Bronchial epithelial cell (primary cell): ENCODE measurements around the gene TREX2. TPM values are rescaled to one million over a fixed set of nuclear protein-coding genes. Genes with fewer than 3 reads are reported as not detected.
A peak's percentile ranks its signal among the peaks of the same experiment; 100 is the strongest.

Source experiments
- DNase-seq: peaks from one replicate; pipeline ENCODE4 v3.0.0-alpha.2; 2010; ENCODE audit warnings: low read depth
- FAIRE-seq: peaks from 2 replicates; lab custom pipeline; 2011; peaks lifted over from hg19 to GRCh38; lab: Jason Lieb, UNC
- H3K27me3 ChIP-seq: 2 replicates; pipeline ENCODE4 v1.5.1; 2011; ENCODE audit warnings: low read length; ENCODE audit not compliant: control insufficient read depth, insufficient read depth
- H3K36me3 ChIP-seq: 2 replicates; pipeline ENCODE4 v1.5.1; 2011; ENCODE audit warnings: low read length; ENCODE audit not compliant: control insufficient read depth, insufficient read depth
- H3K4me3 ChIP-seq: 2 replicates; pipeline ENCODE4 v1.5.1; 2011; ENCODE audit warnings: mild to moderate bottlenecking, low read depth, low read length, control low read depth
- total RNA-seq: library from RNA; depleted of rRNA; stranded (reverse); fragments of >200 nt; gene quantifications from 2 replicates; pipeline ENCODE4 v1.2.1, GENCODE V29; 2014
- TF ChIP-seq, protein P1 (sequence below): IDR thresholded peaks from 2 replicates; pipeline ENCODE4 v1.5.1; 2011; ENCODE audit warnings: mild to moderate bottlenecking, moderate library complexity, low read length, control low read depth, inconsistent platforms; ENCODE audit not compliant: insufficient read depth, severe bottlenecking

The TREX2 gene
- total RNA-seq, 1 donor from 2014 or later = 5.5 TPM

DNA sequence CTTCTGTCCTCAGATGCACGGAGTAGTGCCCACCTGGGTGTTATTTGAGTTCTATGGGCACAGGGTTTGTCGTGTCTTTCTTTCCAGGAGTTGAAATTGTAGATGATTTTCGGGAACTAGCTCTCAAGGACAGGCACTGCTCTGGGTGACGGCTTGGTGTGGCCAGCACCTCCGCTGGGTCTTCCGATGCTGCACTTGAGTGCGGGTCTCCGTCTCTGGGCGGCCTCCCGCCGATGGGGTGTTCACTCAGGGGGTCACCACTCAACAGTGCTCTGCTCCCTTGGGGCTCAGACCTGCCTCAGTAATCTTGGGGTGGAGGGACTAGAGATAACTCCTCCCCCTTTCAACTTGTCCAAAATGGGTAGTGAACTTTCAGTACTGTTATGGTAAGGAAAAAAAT lies 32.1 kb downstream of the TREX2 start:
- Histone ChIP-seq H3K36me3 (no peaks in the 10 kb centered on the region), H3K4me3 (no peak overlapping the region), H3K27me3 (peaks cover 6% of the 10 kb centered on the region)
- DNase-seq = no peak
- no peak for FAIRE-seq
- TF ChIP-seq, protein P1, sequence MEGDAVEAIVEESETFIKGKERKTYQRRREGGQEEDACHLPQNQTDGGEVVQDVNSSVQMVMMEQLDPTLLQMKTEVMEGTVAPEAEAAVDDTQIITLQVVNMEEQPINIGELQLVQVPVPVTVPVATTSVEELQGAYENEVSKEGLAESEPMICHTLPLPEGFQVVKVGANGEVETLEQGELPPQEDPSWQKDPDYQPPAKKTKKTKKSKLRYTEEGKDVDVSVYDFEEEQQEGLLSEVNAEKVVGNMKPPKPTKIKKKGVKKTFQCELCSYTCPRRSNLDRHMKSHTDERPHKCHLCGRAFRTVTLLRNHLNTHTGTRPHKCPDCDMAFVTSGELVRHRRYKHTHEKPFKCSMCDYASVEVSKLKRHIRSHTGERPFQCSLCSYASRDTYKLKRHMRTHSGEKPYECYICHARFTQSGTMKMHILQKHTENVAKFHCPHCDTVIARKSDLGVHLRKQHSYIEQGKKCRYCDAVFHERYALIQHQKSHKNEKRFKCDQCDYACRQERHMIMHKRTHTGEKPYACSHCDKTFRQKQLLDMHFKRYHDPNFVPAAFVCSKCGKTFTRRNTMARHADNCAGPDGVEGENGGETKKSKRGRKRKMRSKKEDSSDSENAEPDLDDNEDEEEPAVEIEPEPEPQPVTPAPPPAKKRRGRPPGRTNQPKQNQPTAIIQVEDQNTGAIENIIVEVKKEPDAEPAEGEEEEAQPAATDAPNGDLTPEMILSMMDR = no peak

DNA sequence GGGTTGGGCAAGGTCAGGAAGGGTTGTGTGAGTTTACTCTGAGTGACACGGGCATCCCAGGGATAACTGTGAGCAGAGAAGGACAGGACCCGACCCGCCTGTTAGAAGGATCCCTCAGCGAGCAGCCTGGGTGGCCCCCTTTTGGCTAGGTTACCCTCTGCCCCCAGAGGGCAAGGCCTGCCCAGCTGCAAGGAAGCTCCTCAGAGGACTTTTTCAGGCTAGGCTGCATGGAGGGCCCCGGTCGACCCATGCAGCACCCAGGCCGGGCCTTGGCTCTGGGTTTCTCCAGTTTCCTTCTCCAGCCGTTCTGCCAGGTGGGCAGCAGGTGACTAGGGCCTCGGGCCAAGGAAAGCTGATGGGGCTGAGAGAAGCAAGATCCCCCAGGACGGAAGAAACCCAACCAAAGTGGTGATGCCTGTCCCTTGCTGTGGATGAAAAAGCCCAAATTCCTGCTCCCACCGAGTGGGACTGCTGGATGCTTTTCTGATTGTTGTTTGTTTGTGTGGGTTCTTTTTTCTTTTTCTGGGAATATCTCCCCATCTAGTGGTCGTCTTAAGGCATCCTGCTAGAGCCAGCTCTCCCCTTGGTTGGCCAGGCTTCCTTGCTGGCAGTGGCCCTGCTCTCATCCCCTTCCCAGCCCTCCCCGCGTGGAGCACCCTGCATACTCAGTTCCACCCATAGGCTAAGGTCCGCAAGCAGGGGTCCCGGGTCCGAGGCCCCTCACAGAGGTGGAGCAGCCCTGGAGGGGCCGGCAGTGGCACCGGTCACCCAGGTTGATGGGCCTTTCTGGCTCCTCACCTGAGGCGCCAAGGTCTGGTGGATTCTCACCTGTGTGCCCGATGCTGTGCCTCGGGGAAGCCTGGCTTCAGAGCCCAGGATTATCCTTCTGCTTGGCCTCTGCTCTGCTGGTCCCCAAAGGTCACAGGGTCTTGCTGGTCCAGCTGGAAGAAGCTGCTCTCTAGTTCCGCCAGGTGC lies 32.8 kb downstream of the TREX2 start:
- FAIRE-seq (no peak), DNase-seq (no peak)
- TF ChIP-seq, protein P1 = no peak
- no peak overlapping the region for H3K4me3 ChIP-seq
- H3K36me3 ChIP-seq = no peaks in the 10 kb centered on the region
- H3K27me3 ChIP-seq = peaks cover 6% of the 10 kb centered on the region

DNA sequence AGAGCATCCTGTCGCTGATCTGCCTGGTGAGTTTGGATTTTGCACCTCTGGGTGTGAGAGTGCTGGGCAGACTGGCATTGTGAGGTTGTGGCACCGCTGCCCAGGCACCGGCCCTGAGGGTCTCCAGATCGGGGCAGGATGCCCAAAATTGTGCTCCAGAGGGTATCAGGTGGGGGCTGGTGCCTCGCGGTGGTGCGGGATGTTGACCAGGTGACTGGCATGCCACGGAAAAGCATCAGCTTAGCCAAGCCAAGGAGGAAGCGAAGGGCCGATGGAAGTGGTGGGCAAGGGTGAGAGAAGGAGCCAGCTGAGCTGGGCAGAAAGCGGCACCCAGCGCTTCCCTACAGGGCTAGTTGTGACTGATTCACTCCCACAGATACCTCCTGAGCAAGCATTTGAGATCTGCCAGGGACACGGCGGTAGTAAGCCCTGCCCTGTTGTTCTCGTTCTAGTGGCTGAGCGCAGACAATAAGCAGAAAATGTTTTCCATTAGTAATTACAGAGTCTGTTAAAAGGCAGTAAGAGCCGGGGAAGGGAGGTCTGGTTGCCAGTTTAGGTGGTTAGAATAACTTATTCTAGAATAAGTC lies 33.8 kb downstream of the TREX2 start:
- no peak for FAIRE-seq
- peak; percentile 8 for DNase-seq
- Histone ChIP-seq H3K4me3 (peak overlapping the region; percentile 23), H3K27me3 (peaks cover 6% of the 10 kb centered on the region), H3K36me3 (no peaks in the 10 kb centered on the region)
- TF ChIP-seq, protein P1 = no peak

DNA sequence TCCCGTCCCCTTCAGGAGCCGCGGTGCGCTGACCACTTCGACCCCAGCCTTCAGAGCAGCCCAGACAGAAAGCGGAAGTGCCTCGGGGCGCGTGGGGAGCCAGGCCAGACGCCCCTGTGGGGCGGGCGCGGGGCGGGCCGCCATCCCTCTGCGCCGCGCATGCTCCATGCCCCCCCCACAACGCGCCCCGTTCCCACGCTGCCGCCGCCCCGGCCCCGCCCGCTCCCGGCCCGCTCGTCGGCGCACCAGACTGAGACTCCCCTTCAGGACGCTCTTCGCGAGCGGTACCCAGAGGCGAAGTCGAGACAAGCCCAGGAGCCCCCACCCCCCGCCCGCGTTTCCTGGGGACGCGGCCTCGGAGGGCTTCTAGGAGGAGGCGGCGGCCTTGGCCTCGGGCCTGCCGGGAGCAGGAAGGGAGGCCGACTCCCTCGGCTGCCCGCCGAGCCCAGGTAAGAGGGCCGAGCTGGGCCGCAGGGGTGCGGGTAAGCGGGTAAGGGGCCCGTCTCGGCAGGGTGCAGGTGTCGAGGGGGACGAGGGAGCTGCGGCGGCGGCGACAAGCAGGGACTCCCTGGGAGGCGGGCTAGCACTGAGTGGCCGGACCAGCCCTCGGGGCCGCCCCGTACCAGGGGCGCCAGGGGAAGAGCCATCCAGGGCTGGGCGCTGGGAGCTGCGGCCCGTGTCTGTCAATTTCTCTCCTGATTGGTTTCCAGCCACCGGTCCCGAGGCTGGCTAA lies 34.4 kb downstream of the TREX2 start, which contains the start of gene ZFP92:
Gene ZFP92 (plus strand): TSS at position 218 of the 733 bp plus-strand sequence. CDS start 6,851 bp downstream, outside the sequence.
- Histone ChIP-seq H3K4me3 (peak within 1 kb of the TSS; percentile 23), H3K36me3 (no peaks in the 10 kb centered on the region), H3K27me3 (peaks cover 6% of the 10 kb centered on the region)
- DNase-seq (no peak), FAIRE-seq (no peak)
- TF ChIP-seq, protein P1 = no peak

DNA sequence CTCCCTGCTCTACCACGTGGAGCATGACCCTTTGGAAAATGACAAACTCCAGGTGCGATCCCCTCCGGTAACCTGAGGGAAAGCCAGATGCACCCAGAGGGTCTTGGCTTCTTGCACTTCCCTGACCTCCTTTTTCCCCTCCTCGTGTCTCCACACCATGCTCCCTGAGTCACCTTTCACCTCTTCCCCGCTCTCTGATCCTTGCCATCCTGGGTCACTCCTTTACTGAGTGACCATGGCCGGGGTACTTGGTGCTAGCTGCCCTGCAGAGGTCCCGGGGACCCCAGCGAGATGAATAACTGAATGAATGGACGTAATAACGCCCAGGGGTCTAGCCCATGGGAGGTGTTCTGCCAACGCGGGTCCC lies 35.0 kb downstream of the TREX2 start:
- no peak for FAIRE-seq
- H3K27me3 ChIP-seq = peaks cover 6% of the 10 kb centered on the region
- H3K36me3 ChIP-seq = no peaks in the 10 kb centered on the region
- H3K4me3 ChIP-seq = no peak overlapping the region
- TF ChIP-seq, protein P1 = no peak
- DNase-seq = no peak
